Measurements from ENCODE around the gene PPP4C. TPM values are rescaled to one million over a fixed set of nuclear protein-coding genes. Genes with fewer than 3 reads are reported as not detected.

The PPP4C gene
- polyA plus RNA-seq, 3 donors, result 186 to 388 (median 279) TPM

- no peak for DNase-seq
- Histone ChIP-seq H3K79me2 (ENCODE audit: insufficient read depth, low read length) (peaks cover 2% of the 10 kb centered on the region), H3K27ac (ENCODE audit: low read depth in 1 of 2, low read length in 2 of 2) (peak overlapping the region in 1 of 2 donors; percentile 49), H3K9ac (ENCODE audit: insufficient read depth, low read length, poor library complexity, severe bottlenecking) (peak overlapping the region; percentile 38), H3K27me3 (ENCODE audit: control insufficient read depth in 2 of 2, insufficient read depth in 2 of 2, low read length in 2 of 2) (no peaks in the 10 kb centered on the region), H3K4me2 (replicated peaks; ENCODE audit: extremely low read depth, low read length, poor library complexity, severe bottlenecking) (peak overlapping the region; percentile 100), H2AFZ (ENCODE audit: insufficient read depth, low read depth, low read length, poor library complexity, severe bottlenecking) (peak overlapping the region; percentile 83), H3K4me3 (replicated peaks in 1 of 3; ENCODE audit: low read depth in 2 of 3, low read length in 3 of 3) (peak overlapping the region; percentile 49 to 81 (median 57)), H4K20me1 (ENCODE audit: insufficient read depth, low read length) (no peaks in the 10 kb centered on the region), H3K36me3 (replicated peaks in 1 of 2; ENCODE audit: control insufficient read depth in 1 of 2, insufficient read depth in 2 of 2, low read length in 2 of 2) (no peaks in the 10 kb centered on the region), H3K4me1 (ENCODE audit: control insufficient read depth in 1 of 2, insufficient read depth in 2 of 2, low read length in 2 of 2) (peaks cover 11 to 18% of the 10 kb centered on the region in 2 donors), H3K9me3 (replicated peaks in 1 of 2; ENCODE audit: control insufficient read depth in 1 of 2, insufficient read depth in 1 of 2, low read length in 2 of 2) (no peaks in the 10 kb centered on the region)
- Mint-ChIP-seq H3K9me3 (peaks cover 0 to 3% (median 0%) of the 10 kb centered on the region in 7 donors), H3K36me3 (no peaks in the 10 kb centered on the region), H3K4me1 (peaks cover 16% of the 10 kb centered on the region), H3K27me3 (ENCODE audit: low read depth in 3 of 3) (peaks cover 0 to 1% (median 0%) of the 10 kb centered on the region in 3 donors), H3K4me3 (peak overlapping the region; percentile 61 to 73), H3K27ac (peak overlapping the region in 2 of 7 donors; percentile 36 to 66)
- no peak for TF ChIP-seq CTCF (IDR thresholded peaks at IDR 0.05)
- WGBS (ENCODE audit: insufficient coverage), result 7% methylated on average over 15 of the region's 19 CpGs
- intact Hi-C loops (cut with micrococcal nuclease), result no loop called here
Observed at GRCh38 chr16:30053376-30054015, 22.3 kb upstream of the PPP4C start.

- no peaks in the 10 kb centered on the region for H3K36me3 Mint-ChIP-seq
- H3K9me3 Mint-ChIP-seq, result peaks cover 0 to 3% (median 0%) of the 10 kb centered on the region in 7 donors
- H3K27ac ChIP-seq (ENCODE audit: low read depth in 1 of 2, low read length in 2 of 2), result no peak overlapping the region
- intact Hi-C loops (cut with micrococcal nuclease), result no loop called here
- 93% methylated on average over 8 of the region's 8 CpGs for WGBS (ENCODE audit: insufficient coverage)
- peak overlapping the region in 2 of 7 donors; percentile 64 to 68 for H3K27ac Mint-ChIP-seq
- H3K4me2 ChIP-seq (replicated peaks; ENCODE audit: extremely low read depth, low read length, poor library complexity, severe bottlenecking), result no peak overlapping the region
- H3K27me3 ChIP-seq (ENCODE audit: control insufficient read depth in 2 of 2, insufficient read depth in 2 of 2, low read length in 2 of 2), result no peaks in the 10 kb centered on the region
- no peaks in the 10 kb centered on the region for H4K20me1 ChIP-seq (ENCODE audit: insufficient read depth, low read length)
- H3K27me3 Mint-ChIP-seq (ENCODE audit: low read depth in 3 of 3), result peaks cover 0 to 1% (median 0%) of the 10 kb centered on the region in 3 donors
- no peaks in the 10 kb centered on the region for H3K36me3 ChIP-seq (replicated peaks in 1 of 2; ENCODE audit: control insufficient read depth in 1 of 2, insufficient read depth in 2 of 2, low read length in 2 of 2)
- H3K4me1 Mint-ChIP-seq, result peaks cover 15% of the 10 kb centered on the region
- no peak overlapping the region for H3K4me3 Mint-ChIP-seq
- H3K9me3 ChIP-seq (replicated peaks in 1 of 2; ENCODE audit: control insufficient read depth in 1 of 2, insufficient read depth in 1 of 2, low read length in 2 of 2), result no peaks in the 10 kb centered on the region
- H3K4me1 ChIP-seq (ENCODE audit: control insufficient read depth in 1 of 2, insufficient read depth in 2 of 2, low read length in 2 of 2), result peaks cover 11 to 18% of the 10 kb centered on the region in 2 donors
- H3K4me3 ChIP-seq (replicated peaks in 1 of 3; ENCODE audit: low read depth in 2 of 3, low read length in 3 of 3), result no peak overlapping the region
- no peak overlapping the region for H2AFZ ChIP-seq (ENCODE audit: insufficient read depth, low read depth, low read length, poor library complexity, severe bottlenecking)
- no peak for DNase-seq
- peaks cover 2% of the 10 kb centered on the region for H3K79me2 ChIP-seq (ENCODE audit: insufficient read depth, low read length)
- TF ChIP-seq CTCF (IDR thresholded peaks at IDR 0.05), result no peak
- H3K9ac ChIP-seq (ENCODE audit: insufficient read depth, low read length, poor library complexity, severe bottlenecking), result no peak overlapping the region
Observed at GRCh38 chr16:30054451-30054850, 21.3 kb upstream of the PPP4C start.

Measured in CD14-positive monocyte (primary cell).